GM23248 (cell line): Measurements from ENCODE around the gene RALA. TPM values are rescaled to one million over a fixed set of nuclear protein-coding genes. Genes with fewer than 3 reads are reported as not detected.
A peak's percentile ranks its signal among the peaks of the same experiment; 100 is the strongest.

Experiments used
- DNase-seq: peaks from one replicate; pipeline ENCODE4 v3.0.0-alpha.2; 2015
- H2AFZ ChIP-seq: fragments of 200-600 bp; sonication (generic); 2 replicates; pipeline ENCODE4 v1.6.1; 2016; ENCODE audit warnings: antibody characterized with exemption
- H3F3A ChIP-seq: fragments of 200-600 bp; sonication (generic); 2 replicates; pipeline ENCODE4 v1.6.1; 2016; ENCODE audit warnings: mild to moderate bottlenecking, antibody characterized with exemption, mixed run types; ENCODE audit not compliant: insufficient read depth
- H3K27ac ChIP-seq: fragments of 200-600 bp; sonication (generic); 2 replicates; pipeline ENCODE4 v1.5.1; 2016; ENCODE audit warnings: mild to moderate bottlenecking
- H3K27me3 ChIP-seq: fragments of 200-600 bp; sonication (generic); replicated peaks from 2 replicates; pipeline ENCODE4 v1.6.1; 2016; ENCODE audit warnings: mild to moderate bottlenecking; ENCODE audit not compliant: insufficient read depth
- H3K36me3 ChIP-seq: fragments of 200-600 bp; sonication (generic); 2 replicates; pipeline ENCODE4 v1.6.1; 2016; ENCODE audit warnings: low read depth, mild to moderate bottlenecking
- H3K4me1 ChIP-seq: fragments of 200-600 bp; sonication (generic); 2 replicates; pipeline ENCODE4 v1.6.1; 2016; ENCODE audit warnings: mild to moderate bottlenecking; ENCODE audit not compliant: insufficient read depth
- H3K4me2 ChIP-seq: fragments of 200-600 bp; sonication (generic); one replicate; pipeline ENCODE4 v1.6.1; 2016; ENCODE audit warnings: mild to moderate bottlenecking; ENCODE audit not compliant: unreplicated experiment
- H3K4me3 ChIP-seq: fragments of 200-600 bp; sonication (generic); 2 replicates; pipeline ENCODE4 v1.5.1; 2016; ENCODE audit warnings: mild to moderate bottlenecking
- H3K79me2 ChIP-seq: fragments of 200-600 bp; sonication (generic); 2 replicates; pipeline ENCODE4 v1.6.1; 2016; ENCODE audit warnings: mild to moderate bottlenecking; ENCODE audit not compliant: insufficient read depth
- H3K9ac ChIP-seq: fragments of 200-600 bp; sonication (generic); 2 replicates; pipeline ENCODE4 v1.6.1; 2016; ENCODE audit warnings: mild to moderate bottlenecking
- H3K9me2 ChIP-seq: fragments of 200-600 bp; sonication (generic); 2 replicates; pipeline ENCODE4 v1.6.1; 2016; ENCODE audit warnings: mixed run types, mild to moderate bottlenecking, moderate library complexity; ENCODE audit not compliant: insufficient read depth
- H3K9me3 ChIP-seq: fragments of 200-600 bp; sonication (generic); one replicate; pipeline ENCODE4 v1.6.1; 2017; ENCODE audit warnings: low read depth
- H4K20me1 ChIP-seq: fragments of 200-600 bp; sonication (generic); 2 replicates; pipeline ENCODE4 v1.6.0; 2016; ENCODE audit not compliant: insufficient read depth
- EZH2 ChIP-seq: fragments of 200-600 bp; sonication (generic); IDR thresholded peaks from 2 replicates; pipeline ENCODE4 v1.6.1; 2018; ENCODE audit warnings: antibody characterized with exemption, mild to moderate bottlenecking; ENCODE audit not compliant: insufficient read depth, poor library complexity, severe bottlenecking
- EZH2phosphoT487 ChIP-seq: fragments of 200-600 bp; sonication (generic); IDR thresholded peaks from 2 replicates; pipeline ENCODE4 v1.6.1; 2018; ENCODE audit warnings: antibody characterized with exemption, moderate library complexity, mild to moderate bottlenecking, low read depth; ENCODE audit not compliant: insufficient read depth
- WGBS, 2 experiments: methylation state at CpG; one replicate each; pipeline ENCODE4 v1.1.6; 2015 to 2017; ENCODE audit warnings: low lambda C conversion rate in 2 of 2, low coverage in 1 of 2; ENCODE audit errors: missing lambda C conversion rate in 2 of 2; 5-methylcytosine and 5-hydroxymethylcytosine counted together
- in situ Hi-C: fragments of 300-500 bp; cut with MboI; formaldehyde crosslinking; loops from 2 replicates; pipeline ENCODE4 v1.15.0; 2020
- polyA plus RNA-seq: library from polyadenylated mRNA; unstranded; fragments of >200 nt; fragmentation: Nextera tagmentation; extraction: Ambion mirVana; gene quantifications from 2 replicates; pipeline ENCODE4 v1.2.1, GENCODE V29; 2016
- total RNA-seq: library from RNA; depleted of rRNA; stranded (reverse); fragments of >200 nt; shearing (Covaris generic); gene quantifications from 2 replicates; pipeline ENCODE4 v1.2.3, GENCODE V29; 2014

Gene RALA
- total and polyA plus RNA-seq, 2 experiments from 2014 or later: 21.7 to 82.8 TPM

DNA sequence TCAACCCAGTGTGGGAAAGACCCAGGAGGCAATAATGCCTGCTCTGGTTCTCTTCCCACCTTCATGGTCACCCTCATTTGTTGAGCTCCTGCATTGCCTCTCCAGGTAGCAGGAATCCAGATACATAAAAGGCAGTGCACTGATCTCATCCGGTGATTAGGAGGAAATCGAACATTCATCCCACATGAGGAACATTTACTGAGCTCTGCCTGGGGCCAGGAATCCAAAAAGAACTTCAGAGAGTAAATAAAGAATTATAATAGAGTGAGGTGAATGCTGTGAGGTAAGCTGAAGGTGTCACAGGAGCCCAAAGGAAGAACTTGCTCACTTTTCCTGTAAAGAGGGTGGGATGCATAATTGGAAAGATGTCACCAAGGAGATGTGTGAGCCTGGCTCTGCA is 121.2 kb downstream of the RALA start:
- Histone ChIP-seq H3K36me3 (no peaks in the 10 kb centered on the region), H2AFZ (no peak overlapping the region), H3K27me3 (no peaks in the 10 kb centered on the region), H3K9me2 (no peaks in the 10 kb centered on the region), H4K20me1 (no peaks in the 10 kb centered on the region), H3K9me3 (no peaks in the 10 kb centered on the region), H3K9ac (no peak overlapping the region), H3K4me2 (no peak overlapping the region), H3F3A (peaks cover 16% of the 10 kb centered on the region), H3K79me2 (no peaks in the 10 kb centered on the region), H3K27ac (no peak overlapping the region), H3K4me1 (peaks cover 8% of the 10 kb centered on the region), H3K4me3 (no peak overlapping the region)
- TF ChIP-seq EZH2phosphoT487 (no peak), EZH2 (no peak)
- DNase-seq: no peak
- 91 to 92% methylated on average over 2 of the region's 2 CpGs for WGBS, 2 experiments
- in situ Hi-C loops: loop anchor here (5.0 kb wide), 1 partner anchor 162 kb away; no protein-coding TSS in a partner anchor

DNA sequence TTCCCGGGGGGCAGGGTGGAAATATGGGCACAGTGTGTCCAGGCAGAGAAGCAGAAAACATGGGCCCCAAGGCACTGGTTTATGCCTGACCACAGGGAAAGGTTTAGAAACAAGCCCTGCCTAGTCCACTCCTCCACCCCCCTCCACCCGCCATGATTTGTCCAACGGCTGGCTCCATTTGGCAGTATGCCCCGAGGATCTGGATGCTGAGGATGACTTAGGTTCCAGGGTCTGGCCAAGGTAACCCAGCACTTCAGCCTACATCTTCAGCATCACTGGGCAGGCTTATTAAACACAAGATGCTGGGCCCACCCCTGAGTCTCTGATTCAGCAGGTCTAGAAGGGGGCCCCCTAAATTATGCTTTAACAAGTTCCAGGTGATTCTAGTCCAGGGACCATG is 121.9 kb downstream of the RALA start:
- H3F3A ChIP-seq: peaks cover 18% of the 10 kb centered on the region
- no peak overlapping the region for H2AFZ ChIP-seq
- no peaks in the 10 kb centered on the region for H3K27me3 ChIP-seq
- no peaks in the 10 kb centered on the region for H3K79me2 ChIP-seq
- H3K9me2 ChIP-seq: no peaks in the 10 kb centered on the region
- no peak overlapping the region for H3K9ac ChIP-seq
- WGBS, 2 experiments: 31 to 38% methylated on average over 4 of the region's 4 CpGs
- no peak for DNase-seq
- H3K4me1 ChIP-seq: peaks cover 8% of the 10 kb centered on the region
- no peak for TF ChIP-seq EZH2
- TF ChIP-seq EZH2phosphoT487: no peak
- H3K27ac ChIP-seq: no peak overlapping the region
- in situ Hi-C loops: loop anchor here (5.0 kb wide), 1 partner anchor 163 kb away; no protein-coding TSS in a partner anchor
- H3K4me2 ChIP-seq: no peak overlapping the region
- H4K20me1 ChIP-seq: no peaks in the 10 kb centered on the region
- H3K4me3 ChIP-seq: no peak overlapping the region
- H3K9me3 ChIP-seq: no peaks in the 10 kb centered on the region
- no peaks in the 10 kb centered on the region for H3K36me3 ChIP-seq

DNA sequence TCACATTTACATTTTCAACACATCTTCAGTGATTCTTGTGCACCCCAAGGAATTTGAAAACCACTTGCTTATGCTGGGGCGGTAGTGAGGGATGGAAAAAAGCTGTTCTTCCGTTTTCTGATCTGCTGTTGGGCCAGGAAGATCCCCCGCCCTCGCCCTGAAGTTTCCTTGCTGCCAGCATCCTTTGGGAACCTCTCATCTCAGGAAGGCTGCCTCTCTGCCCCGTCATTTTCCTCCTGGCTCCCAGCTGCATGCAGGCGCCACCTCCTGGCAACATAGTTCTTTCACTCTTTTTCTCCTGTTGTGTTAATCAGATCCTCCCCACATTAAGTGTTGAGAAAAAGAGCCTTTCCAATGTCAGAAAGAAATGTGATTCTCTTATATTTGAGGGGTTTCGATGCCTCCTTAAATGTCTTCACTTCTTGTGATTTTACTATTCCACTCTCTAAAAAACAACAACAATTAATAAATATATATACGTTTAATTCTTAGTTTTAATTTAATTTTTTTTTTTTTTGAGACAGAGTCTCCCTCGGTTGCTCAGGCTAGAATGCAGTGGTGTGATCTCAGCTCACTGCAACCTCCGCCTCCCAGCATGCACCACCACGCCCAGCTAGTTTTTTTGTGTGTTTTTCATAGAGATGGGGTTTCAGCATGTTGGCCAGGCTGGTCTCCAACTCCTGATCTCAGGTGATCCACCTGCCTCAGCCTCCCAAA is 122.9 kb downstream of the RALA start:
- Histone ChIP-seq H3K27ac (peak overlapping the region; percentile 14; the same call in 1 of the 2 replicates), H4K20me1 (no peaks in the 10 kb centered on the region), H2AFZ (0 out of 2 replicates have a peak overlapping the region, but pooled peaks have one; percentile 25), H3K4me2 (peak overlapping the region; percentile 1), H3K36me3 (no peaks in the 10 kb centered on the region), H3K27me3 (no peaks in the 10 kb centered on the region), H3K9me3 (no peaks in the 10 kb centered on the region), H3K4me3 (no peak overlapping the region), H3K4me1 (peaks cover 8% of the 10 kb centered on the region), H3K79me2 (no peaks in the 10 kb centered on the region), H3K9me2 (no peaks in the 10 kb centered on the region), H3F3A (peaks cover 18% of the 10 kb centered on the region), H3K9ac (no peak overlapping the region)
- WGBS, 2 experiments: 3 to 4% methylated on average over 11 of the region's 11 CpGs
- TF ChIP-seq EZH2phosphoT487: no peak
- in situ Hi-C loops: loop anchor here (5.0 kb wide), 1 partner anchor 164 kb away; no protein-coding TSS in a partner anchor
- DNase-seq: peak; percentile 91

DNA sequence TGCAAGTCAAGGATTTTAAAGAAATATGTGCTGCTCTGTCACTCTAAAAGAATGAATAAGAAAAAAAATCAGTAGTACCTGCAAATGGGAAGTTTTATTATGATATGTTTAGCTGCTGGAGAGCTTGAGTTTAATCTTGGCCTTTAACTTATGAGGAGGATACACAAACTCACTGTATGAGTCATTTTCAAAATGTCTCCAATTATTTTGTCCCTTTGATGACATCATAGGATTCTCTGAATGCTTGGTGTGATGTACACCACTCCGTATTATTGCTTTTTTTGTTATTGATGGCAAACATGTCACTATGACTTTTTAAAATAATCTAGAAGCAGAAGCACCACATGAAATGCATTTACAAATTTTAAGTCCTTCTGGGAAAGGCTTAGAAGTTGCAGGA is 125.8 kb downstream of the RALA start:
- Histone ChIP-seq H3K9me2 (no peaks in the 10 kb centered on the region), H3K4me1 (peaks cover 10% of the 10 kb centered on the region), H3K27me3 (no peaks in the 10 kb centered on the region), H3F3A (peaks cover 18% of the 10 kb centered on the region), H3K4me2 (no peak overlapping the region), H3K27ac (peak overlapping the region; percentile 26), H3K79me2 (no peaks in the 10 kb centered on the region), H3K36me3 (no peaks in the 10 kb centered on the region), H3K9ac (no peak overlapping the region), H3K9me3 (no peaks in the 10 kb centered on the region), H2AFZ (no peak overlapping the region), H4K20me1 (no peaks in the 10 kb centered on the region), H3K4me3 (no peak overlapping the region)
- in situ Hi-C loops: loop anchor here (5.0 kb wide), 1 partner anchor 167 kb away; no protein-coding TSS in a partner anchor
- TF ChIP-seq EZH2: no peak
- no peak for TF ChIP-seq EZH2phosphoT487
- peak; percentile 85 for DNase-seq
- 11 to 12% methylated on average over 1 of the region's 1 CpG for WGBS, 2 experiments
